HG02852 (cell line): ENCODE data around the gene PACSIN2.
"Not testable (repeated sequence)": the region's sequence is repeated elsewhere in the genome, so short reads cannot be mapped to it uniquely, and the experiment has no call there.

Experiments used
- ATAC-seq: cut with Tn5 transposase; IDR thresholded peaks from one replicate; pipeline ENCODE4 v1.9.1; 2021; ENCODE audit warnings: mild to moderate bottlenecking, moderate library complexity; ENCODE audit not compliant: unreplicated experiment

The PACSIN2 gene

DNA sequence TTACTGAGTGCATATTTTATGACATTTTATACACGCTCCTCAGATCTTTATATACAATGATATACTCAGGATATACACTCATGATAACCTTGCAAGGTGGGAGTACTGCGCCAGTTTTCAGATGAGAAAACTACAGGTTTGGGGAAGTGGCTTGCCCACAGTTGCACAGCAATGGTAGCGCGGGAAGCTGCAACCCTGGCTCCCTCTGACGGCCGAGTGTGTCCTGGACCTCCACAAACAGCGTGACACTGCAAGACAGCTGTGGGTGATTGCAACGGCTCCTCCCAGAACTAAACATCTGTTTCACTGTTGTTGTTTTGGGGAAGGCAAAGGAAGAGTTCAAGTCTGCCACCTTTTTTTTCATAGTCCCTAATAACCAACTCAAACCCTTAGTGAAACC, 47.0 kb downstream of the PACSIN2 start:
- no peak for ATAC-seq

DNA sequence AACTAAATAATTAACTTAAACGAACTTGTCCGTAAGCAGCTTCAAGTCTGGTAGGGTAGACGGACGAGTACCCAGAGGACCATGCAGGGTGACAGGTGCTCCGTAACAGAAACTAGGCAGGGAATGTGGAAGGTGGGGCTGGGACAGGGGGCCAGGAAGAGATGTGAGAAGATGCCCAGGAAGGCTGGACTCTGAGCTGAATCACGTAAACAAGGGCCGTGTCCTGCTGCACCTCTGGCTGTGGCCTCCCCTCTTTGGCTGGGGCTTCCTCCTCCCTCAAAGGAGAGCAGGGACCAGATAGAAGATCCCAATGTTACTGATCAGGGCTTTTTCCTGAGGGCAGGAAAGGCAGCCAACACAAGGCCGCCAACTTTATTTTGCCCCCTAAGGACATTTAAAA, 47.9 kb downstream of the PACSIN2 start:
- no peak for ATAC-seq

DNA sequence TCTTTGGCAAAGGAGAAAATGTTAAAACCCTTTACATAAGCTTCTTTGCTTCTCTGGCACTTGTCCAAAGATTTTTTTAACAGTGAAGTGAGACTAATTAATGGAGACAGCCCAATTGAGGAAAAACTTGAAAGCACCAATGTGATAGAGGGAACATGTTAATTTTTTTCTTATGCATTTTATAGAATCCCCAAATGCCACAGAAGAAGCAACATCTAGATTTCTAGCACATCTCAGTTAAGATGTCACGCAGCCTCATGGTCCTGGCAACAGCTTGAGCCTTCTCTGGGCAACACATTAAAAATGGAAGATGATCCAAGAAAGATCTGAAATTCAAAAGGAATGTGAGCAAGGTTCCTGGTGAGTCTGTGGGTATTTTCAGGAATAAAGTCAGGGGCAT, 48.5 kb downstream of the PACSIN2 start:
- no peak for ATAC-seq

DNA sequence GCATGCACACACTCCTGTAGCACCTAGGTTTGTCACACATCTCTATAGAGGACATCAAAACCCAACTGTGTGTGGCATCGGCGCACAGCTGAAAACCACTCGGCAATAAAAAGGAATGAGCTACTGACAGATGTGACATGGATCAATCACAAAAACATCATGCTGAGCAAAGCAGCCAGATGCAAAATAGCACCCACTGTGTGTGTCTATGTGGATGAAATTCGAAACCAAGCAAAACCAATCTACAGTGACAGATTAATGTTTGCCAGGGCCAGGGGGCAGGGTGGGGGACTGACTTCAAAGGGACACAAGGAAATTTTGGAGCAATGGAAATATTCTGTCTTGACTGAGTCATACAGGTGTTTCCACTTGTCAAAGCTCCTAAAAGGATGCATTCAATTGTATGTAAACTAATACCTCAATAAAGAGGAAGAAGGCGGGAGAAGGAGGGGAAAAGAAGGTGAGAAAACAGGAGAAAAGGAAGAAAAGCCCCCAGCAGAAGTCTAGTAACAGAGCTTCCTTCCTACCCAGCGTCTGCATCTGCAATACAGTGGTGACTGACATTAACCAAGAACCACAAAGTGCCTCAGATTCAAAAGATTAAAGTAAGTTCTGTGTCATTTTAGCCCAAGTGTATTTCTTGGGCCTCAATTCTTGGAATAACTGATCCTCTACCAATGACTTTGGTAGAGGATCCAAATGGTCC, 49.8 kb downstream of the PACSIN2 start:
- ATAC-seq: no peak

DNA sequence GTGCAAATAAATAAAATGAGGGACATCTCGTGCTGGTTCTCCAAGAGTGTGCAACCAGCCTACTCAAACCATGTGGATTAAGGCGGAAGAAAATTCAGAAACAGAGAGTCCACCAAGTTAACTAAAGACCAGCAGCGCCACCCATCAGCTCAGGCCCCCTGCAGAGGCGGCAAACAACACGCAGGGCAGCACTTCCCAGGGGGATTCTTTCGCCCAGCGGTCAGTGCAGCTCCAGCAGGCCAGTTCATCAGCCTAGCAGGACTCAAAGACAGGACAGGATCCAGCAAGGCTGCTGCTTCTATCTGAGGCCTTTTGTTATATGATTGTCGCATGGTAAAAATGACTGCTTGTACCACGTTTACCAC, 51.7 kb downstream of the PACSIN2 start:
- no peak for ATAC-seq

DNA sequence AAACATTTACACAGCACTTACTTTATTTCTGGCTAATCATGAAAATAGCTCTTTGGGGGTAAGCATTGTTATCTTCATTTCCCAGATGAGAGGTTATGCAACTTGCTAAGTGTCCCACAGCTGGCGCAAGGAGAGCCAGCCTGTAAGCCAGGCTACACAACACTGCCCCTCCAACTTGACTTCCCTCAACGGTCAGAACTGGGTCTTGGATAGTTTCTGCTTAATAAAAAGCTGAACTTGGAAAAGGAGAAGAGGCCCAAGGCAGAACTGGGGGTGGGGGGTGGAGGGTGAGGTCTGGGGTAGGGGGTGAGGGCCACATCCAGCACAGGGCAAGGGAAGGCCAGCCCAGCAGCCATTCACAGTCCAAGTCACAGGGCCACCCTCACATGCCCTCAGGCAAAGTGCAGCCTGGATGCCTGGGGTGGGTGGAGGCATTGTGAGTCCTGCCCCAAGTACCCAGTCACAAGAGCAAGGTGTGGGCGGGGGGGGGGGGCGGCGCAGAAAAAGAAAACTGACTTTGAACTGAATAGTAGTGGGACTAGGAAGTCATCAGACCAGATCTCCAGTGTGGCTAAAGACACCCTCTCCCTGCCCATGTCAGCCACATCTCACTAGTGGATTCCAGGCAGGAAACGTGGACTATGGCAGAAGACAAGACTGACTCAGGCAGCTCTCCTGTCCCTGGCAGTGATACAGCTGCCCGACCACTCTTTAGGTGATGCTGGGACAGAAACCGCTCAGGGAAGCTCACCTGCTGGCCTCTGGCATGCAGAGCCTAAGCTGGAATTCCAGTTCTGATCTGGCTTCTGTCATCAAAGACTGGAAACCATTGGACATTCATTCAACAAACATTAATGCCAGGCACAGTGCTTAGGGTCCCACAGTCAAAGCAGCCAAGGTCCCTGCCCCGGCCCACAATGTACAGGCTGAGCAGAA, 52.4 kb downstream of the PACSIN2 start:
- no peak for ATAC-seq

DNA sequence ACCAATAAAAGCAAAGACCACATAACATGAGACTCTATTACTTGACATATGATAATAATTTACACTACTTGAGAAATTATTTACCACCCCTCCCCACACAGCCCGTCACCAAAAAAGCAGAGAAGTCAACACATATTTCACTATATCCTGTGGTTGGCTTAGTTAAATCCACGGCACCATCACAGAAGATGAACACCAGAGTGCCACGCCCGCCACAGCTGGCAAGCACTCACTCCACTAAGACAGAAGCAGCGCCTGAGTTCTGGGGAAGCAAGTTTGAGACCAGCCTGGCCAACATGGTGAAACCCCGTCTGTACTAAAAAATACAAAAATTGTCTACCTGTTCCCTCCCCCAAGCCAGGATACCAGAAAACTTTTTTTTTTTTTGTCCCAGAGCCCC, 53.1 kb downstream of the PACSIN2 start:
- no peak for ATAC-seq

DNA sequence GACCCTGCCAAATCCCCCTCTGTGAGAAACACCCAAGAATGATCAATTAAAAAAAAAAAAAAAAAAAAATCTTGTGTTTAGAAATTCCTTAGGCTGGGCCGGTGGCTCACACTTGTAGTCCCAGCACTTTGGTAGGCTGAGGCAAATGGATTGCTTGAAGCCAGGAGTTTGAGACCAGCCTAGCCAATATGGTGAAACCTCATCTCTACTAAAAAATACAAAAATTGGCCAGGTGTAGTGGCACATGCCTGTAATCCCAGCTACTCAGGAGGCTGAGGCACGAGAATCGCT, 53.6 kb downstream of the PACSIN2 start:
- not testable (repeated sequence) for ATAC-seq

DNA sequence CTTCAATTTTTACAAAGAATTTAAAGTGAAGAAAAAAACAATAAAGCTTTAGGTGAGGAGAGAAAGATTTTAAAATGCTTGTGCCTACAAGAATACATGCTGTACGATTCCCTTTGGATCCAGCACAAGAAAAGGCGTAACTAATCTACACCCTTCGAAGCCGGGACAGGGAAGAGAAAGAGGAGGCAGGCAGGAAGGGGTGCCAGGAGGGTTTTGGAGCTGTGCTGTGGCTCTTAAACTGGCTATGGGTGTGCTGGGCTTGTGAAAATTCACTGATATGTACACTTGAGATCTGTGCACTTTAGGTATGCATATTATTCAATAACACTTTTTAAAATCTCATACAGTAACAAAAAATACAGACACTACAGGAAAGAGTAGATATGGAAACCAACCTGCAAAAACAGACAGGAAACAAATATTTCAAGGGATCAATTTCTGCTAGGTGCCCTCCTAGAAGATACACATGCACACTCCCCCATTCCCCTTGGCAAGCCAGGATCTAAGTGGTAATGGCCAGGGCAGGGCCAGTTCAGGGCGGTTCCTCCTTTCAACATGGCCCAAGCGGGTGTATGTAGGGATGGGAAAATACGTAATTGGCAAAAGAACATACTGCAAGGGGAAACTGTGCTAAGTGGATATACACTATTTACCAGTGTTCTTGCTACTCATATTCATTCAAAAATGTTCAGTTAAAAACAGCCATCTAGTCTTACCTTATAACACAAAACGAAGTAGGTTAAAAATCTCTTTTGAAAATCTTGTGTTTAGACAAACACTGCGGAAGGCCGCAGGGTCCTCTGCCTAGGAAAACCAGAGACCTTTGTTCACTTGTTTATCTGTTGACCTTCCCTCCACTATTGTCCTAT, 54.2 kb downstream of the PACSIN2 start:
- no peak for ATAC-seq

DNA sequence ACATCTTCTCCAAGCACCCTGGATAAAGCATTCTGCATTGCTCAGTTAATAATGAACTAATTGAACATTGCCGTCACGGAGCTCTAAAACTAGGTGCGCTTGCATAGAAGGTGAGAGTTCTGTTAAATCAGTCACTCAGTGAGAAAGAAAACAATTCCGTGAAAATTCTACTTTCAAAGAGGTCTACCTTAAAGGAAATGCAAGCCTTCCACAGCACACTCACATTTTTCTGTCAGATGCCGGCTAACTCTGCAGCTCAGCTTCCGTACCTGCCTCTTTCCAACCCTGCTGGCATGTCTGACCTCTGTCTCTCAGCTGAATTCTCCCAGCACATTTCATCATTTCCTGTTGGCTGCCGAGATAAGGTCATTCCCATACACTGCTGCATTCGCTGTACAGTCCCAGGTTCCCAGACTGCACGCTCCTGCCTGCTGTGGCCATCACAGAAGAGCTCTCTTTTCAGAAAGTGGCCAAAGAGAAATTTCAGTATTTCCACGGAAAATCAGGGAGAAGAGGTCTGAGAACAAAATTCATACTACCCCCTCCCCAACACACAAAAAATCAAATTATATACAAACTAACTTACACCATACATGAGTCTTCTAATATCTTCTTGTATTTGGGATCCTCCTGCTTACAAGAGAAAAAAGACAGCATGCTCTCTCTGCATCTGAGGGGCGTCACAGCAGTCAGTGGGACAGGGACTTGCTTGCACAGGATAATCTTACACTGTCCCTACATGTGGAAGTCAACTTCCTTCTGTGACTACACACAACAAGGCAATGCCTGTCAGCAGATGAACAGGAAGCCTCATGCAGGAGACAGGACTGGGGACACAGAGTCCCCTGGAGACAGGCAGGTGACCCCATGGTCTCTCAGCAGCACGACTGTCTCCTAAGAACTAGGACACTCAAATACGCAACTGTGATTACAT, 55.1 kb downstream of the PACSIN2 start:
- ATAC-seq: no peak

DNA sequence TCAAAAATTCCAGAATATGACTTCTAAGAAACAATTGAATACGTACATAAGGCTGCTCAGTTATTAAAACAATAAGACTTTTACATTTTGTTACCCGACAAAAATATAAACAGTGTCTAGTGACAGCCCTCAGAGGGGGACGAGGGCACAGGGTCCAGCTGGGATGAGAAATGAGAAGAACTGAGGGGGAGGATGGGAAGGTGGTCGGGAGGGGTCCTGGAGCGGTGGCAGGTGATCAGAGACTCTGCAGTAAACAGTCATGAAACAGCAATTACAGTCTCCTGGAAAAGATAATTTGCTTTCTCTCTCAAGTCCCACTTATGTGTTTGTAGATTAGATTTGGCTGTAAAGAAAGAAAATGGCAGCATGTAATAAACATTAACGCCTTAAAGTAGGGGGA, 56.0 kb downstream of the PACSIN2 start:
- ATAC-seq: no peak

DNA sequence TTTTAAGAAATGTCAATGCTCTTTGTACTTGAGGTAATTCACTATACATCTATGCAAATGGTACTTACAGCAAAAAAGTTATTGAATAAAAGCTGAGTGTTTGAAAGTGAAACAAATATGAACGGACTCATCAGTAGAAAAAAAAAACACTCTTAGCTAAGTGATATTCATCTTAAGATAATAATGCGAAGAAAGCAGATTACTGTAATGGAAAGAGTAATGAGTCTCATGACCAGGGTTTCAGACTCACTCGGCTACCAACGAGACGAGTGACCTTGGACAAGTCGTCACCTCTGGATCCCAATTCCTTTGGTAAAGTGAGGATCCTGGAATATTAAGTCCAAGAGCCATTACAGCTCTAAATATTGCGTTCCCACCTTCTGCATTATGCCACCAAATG, 57.0 kb downstream of the PACSIN2 start:
- no peak for ATAC-seq

DNA sequence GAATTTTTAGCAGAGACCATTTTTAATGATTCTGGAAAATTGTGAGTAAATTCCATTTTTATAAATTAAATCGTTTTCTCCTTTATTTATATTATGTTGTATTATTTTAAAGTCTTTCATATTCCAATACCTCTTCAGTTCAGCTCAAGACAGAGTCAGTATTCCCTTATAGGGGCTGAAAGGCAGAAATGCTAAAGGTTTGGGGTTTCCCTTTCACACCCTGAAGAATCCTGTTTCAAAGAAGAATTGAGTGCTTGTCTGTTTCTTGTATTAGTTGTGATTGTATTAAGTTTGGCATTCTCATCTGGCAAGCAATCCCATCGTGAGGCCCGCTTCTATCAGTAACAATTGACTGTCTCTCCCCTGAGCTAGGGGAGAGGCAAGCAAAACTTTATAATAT, 57.4 kb downstream of the PACSIN2 start:
- no peak for ATAC-seq

DNA sequence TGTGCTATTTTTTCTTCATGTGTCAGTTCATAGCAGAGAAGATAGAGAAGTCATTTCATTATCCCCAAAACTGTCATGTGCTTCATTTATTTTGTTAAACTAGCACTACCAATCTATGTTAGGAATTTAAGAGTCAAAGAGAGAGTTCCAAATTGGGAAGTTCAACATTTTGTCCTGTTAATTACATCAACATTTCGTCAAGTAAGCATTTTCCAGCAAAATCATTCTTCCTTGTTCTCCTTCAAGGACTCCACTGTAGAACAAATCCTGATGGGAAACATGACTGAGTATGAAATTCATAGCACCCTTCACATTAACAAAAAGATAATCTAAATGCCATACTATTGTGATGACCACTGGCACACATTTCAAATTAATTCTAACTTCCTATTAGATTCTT, 59.1 kb downstream of the PACSIN2 start:
- no peak for ATAC-seq

DNA sequence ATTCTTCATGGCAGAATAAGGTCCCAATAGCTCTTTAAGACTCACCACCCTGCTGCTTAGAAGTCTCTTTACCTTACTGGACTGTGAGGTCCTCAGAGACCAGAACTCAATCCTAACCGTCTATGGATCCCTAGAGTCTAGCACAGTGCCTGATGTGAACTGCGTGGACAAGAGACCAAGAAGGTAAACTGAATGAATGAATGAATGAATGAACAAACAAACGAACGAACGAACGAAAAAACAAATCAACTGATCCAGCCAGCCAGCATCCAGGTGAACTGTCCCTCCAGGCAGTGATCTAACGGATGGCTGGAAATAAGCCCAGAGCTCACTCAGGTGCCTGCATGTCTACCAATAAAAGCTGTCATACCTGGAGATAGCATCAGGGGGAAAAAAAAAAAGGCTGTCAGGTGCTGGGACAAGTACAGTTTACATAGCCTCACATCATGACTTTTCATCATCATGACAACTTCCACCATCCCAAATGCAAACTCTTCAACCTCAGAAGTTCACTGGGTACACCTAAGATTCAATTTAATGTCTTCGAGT, 59.8 kb downstream of the PACSIN2 start:
- no peak for ATAC-seq

DNA sequence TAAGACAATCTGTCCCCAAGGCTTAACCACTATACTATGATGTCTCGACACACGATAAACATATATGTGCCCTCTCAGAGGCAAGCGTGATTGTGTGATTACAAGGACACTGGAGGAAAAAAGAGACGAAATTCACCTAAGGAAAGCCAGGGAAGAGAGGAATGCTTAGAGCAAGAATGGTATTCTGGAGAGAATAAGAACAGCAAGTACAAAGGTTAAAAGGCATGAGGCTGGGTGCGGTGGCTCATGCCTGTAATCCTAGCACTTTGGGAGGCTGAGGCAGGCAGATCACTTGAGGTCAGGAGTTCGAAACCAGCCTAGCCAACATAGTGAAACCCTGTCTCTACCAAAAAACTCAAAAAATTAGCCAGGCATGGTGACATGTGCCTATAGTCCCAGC, 61.2 kb downstream of the PACSIN2 start:
- not testable (repeated sequence) for ATAC-seq

DNA sequence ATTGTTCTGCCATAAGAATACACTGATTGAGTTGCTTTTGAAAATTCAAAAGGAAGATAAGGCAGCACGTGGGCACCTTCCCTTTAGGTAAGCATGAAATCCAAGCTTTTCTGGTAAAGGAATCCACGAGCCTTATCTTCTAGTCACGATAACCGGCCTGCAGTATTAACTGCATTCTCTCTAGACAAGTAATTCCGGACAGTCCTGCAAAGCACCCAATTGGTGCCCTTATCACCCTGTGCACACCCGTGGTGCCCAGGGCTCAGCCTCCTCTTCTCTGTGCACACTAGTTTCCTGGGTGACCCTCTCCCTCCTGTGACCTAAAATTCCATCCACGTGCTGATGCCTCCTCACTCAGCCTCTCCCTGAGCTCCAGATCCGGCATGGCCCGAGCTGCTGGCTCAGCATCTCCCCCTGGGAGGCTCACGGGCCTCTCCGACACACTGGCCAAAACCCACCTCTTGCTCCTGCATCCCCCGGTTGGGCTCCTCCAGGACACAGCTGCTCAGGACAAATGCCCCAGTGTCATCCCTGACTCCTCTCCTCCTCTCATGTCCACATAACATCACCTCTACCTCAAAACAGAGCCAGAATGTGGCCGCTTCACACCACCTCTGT, 63.7 kb downstream of the PACSIN2 start:
- ATAC-seq: no peak

DNA sequence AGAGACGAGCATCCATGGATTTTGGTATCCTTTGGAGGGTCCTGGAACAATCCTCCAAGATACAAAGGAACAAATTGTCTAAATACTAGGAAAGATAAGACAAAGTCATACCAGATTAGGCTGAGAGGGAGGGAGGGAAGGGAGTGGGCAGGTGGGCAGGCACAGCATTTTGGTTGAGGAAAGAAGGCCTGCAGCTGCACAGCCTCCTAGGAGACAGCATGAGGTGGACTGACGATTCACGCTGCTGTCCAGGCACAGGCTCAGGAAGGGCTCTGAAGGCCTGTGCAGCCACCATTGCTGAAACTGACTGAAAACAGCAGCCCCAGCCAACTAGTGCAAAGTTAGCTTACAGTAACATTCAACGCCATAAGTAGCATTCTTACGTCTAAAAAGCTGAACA, 64.7 kb downstream of the PACSIN2 start:
- no peak for ATAC-seq

DNA sequence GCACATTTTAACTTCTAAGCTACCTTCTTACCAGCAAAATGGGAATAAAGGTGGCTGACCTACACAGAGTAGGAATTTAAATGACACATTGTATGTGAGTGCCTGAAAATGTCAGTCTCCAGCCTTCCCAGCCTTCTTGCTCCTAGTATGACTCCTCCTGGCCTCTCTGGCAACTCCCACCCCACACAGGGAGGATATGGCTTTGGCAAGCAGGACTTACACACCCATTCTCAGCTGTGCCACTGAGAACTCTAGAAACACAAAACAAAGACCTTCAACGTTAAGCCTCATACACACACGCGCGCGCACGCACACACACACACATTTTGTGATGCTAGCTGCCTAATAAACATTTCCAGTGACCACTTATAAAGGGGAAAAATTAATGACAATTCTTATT, 65.8 kb downstream of the PACSIN2 start:
- no peak for ATAC-seq

DNA sequence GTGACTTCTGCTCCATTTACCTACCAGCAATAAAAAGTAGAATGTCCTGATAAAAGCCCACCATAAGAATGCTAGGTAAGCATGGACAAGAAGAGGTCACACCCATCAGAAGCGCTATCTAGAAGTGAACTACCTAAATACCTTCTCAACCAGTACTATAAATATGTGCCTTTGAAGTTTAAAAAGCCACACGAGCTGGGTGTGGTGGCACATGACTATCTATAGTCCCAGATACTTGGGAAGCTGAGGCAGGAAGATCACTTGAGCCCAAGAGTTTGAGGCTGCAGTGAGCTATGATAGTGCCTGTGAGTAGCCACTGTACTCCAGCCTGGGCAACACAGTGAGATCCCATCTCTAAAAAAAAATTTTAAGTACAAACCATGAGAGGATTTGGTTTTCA, 66.7 kb downstream of the PACSIN2 start:
- no peak for ATAC-seq
